Fibroblast of skin of back (primary cell): Measurements from ENCODE around the gene ZNF324B.
A peak's percentile ranks its signal among the peaks of the same experiment; 100 is the strongest.
"Not testable (repeated sequence)": the region's sequence is repeated elsewhere in the genome, so short reads cannot be mapped to it uniquely, and the experiment has no call there.

Source experiments
- DNase-seq: peaks from one replicate; pipeline ENCODE4 v3.0.0-alpha.2; 2013

Gene ZNF324B

DNA sequence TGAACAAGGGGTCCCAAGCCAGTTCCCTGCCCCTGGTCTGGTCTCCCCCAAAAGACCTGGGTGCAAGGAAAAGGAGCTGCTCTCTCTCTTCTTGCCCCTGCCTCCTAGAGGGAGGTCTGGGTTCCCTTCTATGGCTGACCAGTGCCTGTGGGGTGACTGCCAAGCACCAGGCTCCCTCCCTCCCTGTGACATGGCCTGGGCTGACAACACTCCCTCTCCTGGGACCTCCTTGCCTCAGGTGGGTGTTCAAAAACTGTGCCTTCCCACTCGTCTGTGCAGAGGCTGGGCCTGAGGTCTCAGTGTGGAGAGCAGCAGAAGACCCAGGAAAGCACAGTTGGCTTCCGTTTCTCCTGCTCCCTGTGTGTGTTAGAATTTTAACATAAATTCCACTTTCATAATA, 29.4 kb downstream of the ZNF324B start:
- DNase-seq, result no peak

DNA sequence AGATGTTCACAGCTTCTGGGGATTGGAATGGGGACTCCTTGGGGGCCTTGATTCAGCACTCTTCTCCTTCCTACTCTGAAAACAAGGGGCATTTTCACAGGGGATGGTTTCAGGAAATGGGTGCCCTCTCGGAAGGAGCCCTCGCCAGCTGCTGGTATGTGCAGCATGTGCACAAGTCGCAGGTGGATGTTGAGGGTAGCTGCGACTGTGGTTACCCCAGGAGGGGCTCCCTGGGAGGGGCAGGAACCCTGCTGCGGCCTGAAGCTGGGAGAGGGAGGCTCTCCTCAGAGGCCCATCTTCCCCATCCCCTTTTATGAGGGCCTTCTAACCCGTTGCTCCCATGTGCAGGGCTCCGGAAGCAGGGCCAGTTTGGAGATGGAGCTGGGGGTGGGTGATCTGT, 30.9 kb downstream of the ZNF324B start:
- DNase-seq, result no peak

DNA sequence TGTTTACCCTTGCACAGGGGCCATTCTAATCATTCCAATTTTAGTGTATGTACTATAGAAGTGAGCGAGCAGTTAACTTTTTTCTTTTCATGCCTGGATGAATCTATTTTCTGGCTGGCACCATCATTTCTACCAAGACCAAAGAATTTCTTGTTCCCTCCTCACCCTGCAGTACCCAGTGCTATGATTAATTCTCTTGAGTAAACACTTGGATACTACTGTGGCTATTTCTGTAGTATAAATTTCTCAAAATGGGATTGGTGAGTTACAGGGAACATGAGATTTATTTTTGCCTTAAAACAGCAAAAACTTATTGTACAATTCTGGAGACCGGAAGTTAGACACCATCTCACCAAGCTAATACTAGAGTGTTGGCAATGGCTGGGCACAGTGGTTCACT, 32.4 kb downstream of the ZNF324B start:
- DNase-seq, result no peak

DNA sequence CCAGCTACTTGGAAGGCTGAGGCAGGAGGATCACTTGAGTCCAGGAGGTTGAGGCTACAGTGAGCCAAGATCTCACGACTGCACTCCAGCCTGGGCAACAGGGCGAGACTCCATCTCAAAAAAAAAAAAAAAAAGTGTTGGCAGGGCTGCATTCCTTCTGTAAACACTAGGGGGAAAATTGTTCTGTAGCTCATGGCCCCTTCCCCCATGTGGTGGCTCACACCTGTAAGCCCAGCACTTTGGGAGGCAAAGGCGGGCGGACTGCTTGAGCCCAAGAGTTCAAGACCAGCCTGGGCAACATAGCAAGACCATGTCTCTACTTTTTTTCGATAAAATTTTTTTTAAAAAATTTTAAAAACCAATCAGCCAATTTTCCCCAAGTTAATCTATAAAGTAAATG, 32.9 kb downstream of the ZNF324B start:
- not testable (repeated sequence) for DNase-seq

DNA sequence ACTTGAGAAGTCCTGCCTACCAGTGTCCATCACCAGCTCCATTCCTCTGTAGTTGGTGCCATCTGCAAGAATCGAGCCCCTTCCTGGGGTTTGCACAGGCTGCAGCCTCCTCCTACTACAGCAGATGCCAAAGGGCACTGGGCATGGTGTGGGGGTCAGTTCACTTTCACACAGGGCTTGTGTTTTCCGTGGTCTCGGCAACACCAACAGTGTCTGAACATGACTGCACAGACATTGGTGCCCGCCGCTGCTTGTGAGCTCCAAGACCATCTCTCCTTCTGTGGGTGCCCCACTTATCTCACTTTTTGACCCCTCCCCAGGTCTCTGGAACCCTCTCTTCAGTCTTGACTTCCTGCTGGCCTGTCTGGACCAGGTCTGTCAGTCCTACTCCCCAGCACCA, 40.0 kb downstream of the ZNF324B start:
- DNase-seq, result no peak

DNA sequence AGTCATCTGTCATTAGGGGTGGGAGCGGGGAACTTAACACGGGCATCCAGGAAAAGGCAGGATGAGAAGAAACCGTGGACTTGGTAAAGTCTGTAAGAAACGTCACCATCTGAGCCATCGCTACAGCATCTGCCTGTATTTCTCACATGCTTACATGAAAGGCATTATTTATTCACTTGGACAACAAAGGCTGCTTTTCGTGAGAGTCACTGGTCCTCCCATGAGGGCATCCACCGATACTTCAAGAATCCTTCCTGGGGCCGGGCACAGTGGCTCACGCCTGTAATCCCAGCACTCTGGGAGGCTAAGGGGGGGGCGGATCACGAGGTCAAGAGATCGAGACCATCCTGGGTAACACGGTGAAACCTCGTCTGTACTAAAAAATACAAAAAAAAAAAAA, 40.8 kb downstream of the ZNF324B start:
- DNase-seq, result no peak

DNA sequence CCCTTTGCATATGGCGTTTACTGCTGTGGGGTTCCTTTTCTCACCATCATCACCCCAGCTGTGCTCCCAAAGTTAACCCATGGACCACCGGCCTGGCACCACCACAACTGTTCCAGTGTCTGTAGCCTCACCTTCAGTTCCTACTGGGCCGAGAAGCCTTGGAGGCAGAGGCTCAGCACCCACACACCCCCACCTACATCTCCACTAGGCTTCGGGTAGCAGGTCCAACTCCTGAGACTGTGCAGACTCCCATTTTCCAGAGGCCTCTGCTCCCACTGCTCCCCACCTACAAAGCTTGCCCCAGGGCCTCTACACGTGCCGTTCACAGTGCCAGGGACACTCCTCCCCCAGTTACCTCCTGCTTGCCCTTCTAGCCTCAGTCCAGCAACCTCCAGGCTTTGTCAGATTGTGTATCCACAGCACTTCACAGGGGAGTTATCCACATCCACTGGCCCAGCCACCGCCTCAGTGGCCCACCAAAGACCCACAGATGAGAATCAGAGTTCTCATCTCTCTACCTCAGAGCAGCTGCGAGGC, 46.3 kb downstream of the ZNF324B start:
- DNase-seq, result no peak

DNA sequence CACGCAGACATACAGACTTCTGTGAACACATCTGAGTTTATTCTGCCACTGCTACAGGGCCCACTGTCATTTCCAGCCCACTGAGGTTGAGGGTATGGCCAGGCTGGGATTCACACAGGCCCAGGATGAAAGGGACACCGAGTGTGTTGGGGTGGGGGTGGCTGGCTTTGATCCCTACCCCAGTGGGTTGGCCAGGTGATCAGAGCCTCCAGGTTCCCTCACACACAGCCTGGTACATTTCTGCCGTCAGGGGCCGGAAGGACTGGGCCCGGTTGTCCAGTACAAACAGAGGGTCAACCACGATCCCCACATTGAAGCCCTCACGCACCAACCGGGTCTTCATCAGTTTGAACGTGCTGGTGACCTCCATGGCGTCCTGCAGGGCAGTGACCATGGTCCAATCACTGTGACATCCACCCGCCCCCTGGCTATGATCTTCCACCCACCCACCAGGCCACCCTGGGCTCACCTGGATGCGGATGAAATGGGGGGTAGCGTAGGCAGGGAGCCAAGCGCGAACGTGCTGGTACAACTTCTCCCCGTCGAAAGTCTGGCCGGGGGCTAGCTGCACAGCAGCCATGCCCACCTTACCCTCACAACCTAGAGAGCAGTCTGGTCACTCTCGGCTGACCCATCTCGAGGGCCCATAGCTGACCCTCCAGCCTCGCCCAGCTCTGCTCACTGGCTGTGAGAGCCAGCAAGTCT, 47.0 kb downstream of the ZNF324B start:
- DNase-seq, result no peak

DNA sequence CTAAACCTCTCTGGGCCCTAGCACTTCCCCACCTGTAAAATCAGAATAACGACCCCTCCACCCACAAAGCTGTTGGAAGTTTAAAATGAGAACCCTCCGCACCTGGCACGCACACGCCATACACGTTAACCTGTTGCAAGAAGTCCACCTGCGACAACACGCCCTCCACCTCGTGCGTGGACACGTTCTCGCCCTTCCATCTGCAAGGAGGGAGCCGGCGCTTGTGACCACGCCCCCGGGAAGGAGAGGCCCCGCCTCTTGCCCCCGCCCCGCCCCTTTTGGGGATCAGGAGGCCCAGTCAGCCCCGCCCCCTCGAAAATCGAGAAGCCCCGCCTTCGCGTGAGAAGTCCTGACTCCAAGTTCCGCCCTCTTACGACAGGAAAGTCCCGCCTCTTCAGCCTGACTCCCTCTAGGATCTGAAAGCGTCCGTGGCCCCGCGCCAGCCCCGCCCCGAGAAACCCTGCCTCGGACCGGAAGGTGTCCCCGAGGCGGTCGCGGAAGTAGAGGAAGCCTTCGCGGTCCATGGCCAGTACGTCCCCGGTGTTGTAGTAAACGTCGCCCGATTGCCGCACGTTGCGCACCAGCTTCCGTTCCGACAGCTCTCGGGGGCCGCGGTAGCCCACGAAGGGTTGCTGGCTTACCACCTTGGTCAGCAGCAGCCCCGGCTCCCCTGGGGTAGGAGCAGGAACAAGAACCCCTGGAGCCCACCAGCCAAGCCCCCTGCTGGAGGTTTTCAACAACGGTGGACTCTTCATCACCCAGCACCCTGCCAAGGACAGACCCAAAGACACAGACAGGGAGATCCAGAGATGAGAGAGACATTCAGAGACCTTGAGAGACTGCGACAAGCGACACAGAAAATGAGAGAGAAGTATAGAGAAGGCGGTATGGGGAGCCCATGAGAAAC, 47.9 kb downstream of the ZNF324B start:
- peak; percentile 99 for DNase-seq

DNA sequence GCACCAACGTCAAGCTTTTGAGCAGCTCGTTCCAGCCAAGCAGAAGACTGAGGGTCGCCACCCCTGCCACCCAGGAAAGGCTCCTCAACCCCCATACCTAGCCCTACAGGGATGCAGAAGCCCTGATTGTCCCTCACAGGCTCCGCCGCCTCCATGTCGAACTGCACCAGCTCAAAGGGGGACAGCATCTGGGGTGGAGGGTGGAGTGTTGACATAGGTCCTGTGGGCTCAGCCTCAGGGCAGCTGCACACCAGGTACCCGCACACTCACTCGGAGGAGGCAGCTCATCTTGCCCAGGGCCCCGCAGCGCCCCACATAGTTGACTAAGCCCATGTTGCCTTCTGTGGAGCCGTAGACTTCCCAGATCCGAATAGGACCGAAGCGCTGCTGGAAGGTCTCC, 48.8 kb downstream of the ZNF324B start:
- DNase-seq, result no peak
